Colon (tissue), 2 donors: ENCODE results near the gene CHRNA9.

Source experiments
- FAIRE-seq: peaks from 2 replicates; lab custom pipeline; 2012; peaks lifted over from hg19 to GRCh38; lab: Jason Lieb, UNC
- donor health status: control.
- donor health status: control.

Gene CHRNA9

DNA sequence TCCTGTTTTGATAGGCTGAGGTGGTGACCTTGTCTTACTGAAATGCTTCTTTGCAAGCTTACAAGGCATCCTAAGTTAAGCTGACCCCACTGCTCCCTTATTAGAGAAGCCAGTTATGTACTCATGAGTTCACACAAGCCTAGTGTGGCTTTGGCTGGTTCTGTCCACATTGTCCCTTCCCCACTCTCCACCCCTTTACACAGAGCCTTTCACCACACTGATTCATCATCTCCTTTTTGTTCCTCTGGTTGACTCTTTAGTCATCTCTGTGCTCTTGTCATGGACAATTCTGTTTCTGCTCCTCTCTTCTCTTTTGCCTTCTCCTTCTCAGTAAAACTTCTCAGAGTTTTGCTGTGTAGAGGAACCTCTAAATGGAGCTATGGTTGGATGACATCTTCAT is 4.9 kb downstream of the CHRNA9 start:
- no peak for FAIRE-seq

DNA sequence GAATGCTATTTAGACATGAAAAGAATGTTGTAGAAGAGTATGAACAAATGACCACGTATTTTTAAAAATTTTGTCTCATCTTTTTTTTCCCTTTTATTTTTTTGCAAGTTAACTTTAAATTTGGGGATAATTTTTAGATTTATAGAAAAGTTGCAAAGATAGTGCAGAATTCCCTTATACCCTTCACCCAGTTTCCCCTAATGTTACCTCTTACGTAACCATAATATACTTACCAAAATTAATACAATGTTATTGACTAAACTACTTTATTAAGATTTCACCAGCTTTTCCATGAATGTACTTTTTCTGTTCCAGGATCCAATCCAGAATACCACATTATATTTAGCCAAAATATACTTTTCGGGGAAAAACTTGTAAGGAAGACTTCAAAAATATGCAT is 12.3 kb downstream of the CHRNA9 start:
- FAIRE-seq, result no peak

DNA sequence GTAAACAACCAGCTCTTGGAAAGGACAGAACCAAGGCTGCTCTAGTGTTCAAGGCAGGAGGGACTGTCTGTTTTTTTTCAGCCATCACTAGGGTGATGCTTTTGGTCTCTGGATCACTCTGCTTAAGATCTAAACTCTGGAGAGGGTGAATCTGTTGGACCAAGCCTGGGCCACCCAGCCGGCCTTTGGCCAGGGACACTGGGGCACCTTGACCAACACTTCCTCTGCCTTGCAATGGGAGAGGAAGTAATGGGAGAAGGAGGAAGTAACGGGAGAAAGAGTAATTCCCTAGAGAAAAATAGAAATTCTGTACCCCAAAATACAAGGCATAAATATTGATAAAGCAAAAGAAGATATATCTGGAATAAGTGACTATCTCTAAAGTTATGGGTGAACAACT is 12.9 kb downstream of the CHRNA9 start:
- FAIRE-seq, result no peak

DNA sequence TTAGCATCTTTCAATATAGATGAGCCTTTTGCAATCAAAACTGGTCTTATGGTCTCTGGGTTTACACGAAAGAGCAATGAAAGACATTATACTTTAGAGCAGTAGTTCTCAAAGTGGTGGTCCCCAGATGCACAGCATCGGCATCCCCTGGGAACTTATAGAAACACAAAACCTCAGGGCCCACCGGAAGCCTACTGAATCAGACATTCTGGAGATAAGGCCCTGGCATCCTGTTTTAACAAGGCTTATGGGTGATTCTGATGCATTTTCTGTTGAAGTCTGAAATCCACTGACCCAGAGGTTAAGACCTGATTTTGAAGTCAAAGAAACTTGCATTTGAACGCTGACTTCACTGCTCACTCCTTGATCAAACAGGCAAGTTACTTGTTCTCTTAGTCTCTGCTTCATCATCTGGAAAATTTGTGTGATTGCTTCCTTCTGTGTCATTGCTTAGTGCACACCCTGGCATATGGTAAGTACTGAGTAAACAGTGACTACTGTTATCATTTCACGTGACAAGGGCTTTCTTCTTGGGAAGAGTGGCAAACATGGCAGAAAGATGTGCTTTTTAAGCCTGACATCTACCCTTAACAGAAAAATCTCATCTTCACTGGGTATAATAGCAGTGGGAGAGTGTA is 14.5 kb downstream of the CHRNA9 start:
- FAIRE-seq, result no peak

DNA sequence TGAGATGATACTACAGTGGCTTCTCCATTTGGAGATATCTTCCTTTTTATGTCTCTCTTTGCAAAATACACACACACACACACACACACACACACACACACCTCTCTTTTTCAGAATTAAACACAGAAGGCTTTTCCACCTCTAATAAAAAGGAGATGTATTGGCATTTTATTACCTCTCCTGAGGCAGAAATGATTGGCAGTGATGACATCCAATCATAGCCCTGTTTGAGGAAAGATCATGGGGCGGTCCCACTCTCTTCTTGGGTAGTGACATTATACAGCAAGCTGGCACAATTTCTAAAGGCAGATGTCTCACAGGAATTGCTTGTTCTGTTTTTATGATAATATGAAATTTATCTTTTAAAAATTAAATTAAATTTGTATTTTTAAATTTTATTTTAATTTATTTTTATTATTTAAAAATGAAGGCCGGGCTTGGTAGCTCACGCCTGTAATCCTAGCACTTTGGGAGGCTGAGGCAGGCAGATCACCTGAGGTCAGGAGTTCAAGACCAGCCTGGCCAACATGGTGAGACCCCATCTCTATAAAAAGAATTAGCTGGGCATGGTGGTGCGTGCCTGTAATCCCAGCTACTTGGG is 15.6 kb downstream of the CHRNA9 start:
- FAIRE-seq, result no peak

DNA sequence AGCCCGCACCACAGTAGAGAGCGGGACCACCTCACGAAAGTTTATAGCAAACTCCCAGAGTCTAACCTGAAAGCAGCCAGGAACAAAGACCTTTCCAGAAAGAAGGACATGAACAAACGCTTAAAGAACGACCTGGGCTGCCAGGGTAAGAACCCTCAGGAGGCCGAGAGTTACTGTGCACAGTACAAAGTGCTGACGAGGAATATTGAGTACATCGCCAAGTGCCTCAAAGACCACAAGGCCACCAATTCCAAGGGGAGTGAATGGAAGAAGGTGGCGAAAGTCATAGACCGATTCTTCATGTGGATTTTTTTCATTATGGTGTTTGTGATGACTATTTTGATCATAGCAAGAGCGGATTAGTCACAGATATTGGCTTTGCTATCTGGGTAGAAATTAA is 19.0 kb downstream of the CHRNA9 start:
- no peak for FAIRE-seq

DNA sequence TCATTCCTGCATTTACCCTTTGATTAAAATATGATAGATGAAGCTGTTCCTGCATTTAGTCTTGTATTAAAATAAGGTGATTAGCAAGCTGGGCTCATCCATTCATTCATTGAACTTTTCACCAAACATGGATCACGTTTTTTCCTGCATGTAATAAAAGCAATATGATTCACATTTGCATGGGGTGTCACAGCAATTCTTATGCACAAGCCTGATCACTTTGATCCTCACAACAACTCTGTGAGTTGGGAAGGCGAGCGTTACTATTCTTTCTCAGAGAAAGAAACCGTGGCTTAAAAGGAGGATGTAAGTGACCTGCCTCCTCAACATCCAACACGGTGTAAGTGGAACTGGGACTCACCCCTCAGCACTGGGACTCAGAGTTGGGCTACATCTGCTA is 20.0 kb downstream of the CHRNA9 start:
- FAIRE-seq, result no peak

DNA sequence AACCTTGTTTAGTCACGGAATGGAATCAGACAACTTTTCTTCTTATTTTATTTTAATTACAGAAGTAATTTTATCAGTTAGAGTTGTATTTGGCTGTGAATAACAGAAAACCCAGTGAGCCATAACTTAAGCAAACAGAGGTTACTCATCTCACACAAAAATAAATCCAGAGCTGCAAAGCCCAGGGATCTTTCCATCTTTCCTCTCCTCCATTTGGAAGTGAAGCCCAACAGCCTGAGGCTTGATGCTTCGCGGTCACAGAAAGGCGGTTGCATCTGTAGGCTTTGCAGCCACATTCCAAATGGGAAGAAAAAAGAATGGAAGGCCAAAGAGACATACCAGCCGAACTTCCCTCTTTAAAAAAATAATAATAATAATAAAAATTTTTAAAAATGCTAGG is 22.6 kb downstream of the CHRNA9 start:
- FAIRE-seq, result no peak

DNA sequence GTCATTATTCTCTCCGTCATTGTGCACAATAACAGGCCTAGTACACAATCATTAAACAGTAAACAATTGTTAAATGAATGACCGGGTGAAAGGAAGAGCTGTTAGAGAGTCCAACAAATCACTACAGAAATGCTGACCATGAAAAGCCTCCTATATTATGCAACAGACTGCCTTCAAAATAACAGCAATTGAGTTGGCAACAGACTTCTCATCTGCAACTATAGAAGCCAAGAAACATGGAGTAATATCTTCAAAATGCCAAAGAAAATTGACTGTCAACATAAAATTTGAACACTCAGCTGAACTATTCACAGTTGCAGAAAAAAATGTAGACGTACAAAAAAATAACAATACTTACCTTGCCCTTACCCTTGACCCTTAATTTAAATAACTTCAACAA is 26.2 kb downstream of the CHRNA9 start:
- FAIRE-seq, result no peak

DNA sequence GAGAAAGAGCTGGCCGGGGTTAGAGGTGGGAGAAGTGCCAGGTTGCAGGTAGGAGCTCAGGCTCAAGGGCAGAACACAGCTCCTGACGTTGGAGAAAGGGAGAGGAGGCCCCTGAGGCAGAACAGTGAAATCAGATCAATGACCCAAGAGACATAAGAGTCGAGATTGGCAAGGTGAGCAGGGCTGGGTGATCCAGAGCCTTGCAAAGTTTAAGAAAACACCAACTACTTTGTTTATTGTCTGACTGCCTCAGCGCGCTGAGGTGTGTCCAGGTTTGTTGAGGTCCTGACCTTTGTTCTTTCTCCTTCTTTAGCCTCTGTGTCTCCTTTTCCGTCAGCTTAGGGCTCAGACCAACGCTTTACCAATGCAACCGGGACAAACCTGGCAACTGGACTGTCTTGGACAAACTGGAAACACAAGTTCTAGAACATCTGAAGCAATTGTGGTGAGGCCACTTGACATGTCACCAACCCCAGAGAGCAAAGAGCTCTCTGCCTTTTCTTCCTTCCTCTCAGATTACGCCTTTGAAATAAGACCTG is 28.3 kb downstream of the CHRNA9 start:
- FAIRE-seq, result no peak

DNA sequence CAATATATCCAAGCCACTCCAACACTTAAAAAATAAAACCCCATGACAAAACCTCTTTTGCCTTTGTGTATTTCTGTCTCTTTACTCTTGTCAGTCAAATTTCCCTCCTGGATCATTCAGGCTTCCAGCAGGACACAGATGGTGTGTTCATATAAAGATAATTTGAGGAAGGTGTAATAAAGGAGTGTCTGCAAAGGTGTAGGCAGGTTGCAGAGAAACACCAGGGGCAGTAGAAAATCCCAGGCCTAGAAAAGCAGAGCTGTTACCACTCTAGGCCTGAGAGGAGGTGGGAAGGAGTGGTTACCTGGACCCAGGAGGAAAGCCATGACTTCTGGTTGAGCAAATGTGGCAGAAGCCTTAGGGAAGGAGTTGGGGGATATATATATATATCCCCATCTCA is 28.8 kb downstream of the CHRNA9 start:
- no peak for FAIRE-seq

DNA sequence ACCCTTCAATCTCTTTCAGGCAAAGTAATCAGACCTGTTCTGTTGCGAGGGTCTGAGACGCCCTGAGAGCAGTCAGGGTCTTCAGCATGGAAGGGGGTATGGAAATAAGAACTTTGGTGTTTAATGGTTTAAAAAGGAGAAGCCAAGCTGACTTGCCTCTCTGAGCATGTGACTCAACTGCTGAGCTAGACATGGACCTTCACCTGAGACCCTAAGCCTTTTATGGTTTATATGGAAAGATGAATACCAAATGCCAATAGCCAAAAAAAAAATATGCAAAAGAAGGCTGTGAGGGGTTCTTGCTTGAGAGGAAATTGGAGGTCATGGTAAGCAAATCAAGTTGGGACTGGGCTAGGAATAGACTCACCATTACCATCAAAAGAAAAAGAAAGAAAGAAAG is 30.6 kb downstream of the CHRNA9 start:
- no peak for FAIRE-seq

DNA sequence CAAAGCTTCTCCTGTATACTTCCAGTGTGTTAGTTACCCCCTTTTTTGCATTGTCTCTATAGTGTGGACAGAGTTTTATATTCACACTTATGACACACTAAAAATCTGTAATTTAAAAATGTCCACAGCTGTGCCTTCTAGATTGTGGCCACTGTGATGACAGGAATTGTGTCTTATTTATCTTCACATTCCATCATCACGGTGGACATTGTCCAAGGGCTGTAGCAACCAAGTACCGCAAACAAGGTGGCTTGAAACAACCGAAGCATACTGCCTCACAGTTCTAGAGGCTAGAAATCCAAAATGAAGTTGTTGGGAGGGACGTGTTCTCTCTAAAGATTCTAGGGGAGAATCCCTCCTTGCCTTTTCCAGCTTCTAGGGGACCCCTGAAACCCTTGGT is 32.3 kb downstream of the CHRNA9 start:
- FAIRE-seq, result no peak

DNA sequence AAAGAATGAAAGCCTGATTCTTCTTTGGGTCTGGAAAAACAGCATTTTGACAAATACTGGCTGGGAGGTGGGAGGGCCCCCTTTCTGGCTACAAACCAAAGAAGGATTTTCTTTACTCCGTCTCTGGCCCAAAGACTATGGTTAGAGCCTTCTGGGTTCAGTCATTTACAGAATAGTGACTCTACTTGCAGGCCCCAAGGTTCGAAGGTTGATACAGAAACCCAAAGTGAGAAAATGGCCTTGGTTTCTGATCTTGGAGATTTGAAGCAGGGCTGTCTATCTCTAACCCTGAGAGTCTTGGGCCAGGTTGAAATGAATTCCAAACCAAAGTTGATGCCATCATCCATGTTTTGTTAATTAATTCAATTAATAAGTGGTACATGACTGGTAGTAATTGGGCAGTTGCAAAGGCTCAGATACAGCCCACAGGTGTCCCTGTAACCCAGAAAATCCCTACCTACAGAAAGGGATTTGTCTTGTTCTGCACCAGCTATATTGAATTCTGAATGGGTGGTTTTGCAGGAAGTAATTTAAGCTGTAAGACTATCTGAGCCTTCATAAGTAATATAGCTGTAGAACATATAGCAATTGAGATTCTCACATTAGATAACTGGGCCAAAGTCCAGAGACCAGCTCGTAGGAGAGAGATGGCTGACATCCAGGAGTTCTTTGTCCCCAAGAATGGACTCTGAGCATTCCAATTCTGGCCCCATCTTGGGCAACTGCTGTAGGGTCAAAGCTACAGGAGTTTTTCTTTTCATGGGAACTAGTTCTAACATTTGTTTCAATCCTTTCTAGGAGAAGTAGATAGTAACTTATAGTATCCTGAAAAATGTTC is 34.5 kb downstream of the CHRNA9 start:
- FAIRE-seq, result peak; percentile 70

DNA sequence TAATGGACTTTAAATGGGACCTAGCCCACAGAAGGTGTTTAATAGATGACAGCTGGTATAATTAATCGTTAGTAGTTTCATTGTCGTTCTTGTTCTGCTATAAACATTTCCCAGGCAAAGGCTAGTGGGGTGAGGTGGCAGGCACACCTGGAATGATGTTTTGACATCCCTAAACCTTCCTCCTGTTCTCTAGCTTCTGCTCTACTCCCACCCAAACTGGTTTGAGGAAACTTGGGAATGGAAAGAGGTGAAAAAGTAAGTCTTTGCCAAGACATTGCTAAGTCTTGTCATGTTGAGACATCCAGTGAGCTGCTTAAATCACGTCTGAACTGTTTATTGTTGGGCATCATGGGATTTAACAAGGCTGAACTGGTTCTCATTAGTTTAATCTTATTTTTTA is 37.5 kb downstream of the CHRNA9 start:
- FAIRE-seq, result no peak

DNA sequence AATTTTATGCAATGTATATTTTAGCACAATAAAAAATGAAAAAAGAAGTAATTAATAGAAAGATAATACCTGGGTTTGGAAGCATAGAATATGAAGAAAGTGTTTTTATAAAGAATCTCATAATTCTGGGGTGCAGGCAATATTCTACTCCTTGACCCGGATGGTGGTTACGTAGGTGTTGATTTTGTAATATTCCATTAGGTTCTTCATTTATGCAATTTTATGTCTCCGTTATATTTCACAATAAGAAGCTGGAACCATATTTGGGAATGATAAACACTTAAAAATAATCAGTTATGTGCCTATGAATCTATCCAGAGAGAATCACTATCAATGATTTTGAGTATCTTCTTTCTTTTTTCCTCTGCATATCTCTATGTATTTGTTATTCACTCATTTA is 38.5 kb downstream of the CHRNA9 start:
- FAIRE-seq, result no peak

DNA sequence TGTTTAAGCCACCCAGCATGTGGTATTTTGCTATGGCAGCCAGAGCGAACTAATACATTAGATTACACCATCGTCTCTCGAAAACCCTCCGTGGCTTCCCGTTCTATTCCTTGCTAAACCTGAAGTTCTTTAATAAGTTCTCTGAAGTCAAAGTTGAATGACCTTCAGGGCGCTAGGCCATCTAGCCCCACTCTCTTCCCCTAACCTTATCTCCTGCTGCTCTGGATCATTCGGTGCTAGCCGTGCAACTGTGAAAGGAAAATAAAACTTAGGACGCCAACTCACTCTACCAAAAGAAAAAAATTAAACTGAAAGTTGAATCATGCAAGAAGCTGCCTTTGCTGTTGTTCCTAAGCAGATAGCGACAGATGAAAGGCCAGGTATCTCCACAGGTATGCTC is 40.0 kb downstream of the CHRNA9 start:
- no peak for FAIRE-seq

DNA sequence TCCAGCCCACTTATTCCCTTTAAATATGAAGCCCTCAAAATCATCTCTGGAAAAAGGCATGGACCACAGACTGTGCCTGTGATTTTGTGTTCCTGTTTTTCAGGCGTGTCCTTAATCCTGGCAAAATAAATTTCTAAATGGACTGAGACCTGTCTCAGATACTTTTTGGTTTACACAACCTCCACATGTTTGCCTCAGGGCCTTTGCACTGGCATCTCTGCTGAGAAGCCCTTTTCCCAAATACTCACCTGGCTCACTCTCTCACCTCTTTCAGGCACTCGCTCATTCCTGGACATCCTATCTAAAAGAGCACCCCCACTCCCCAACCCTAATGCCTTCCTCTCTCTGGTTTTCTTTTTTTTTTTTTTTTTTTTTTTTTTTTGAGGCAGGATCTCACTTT is 40.5 kb downstream of the CHRNA9 start:
- FAIRE-seq, result no peak

DNA sequence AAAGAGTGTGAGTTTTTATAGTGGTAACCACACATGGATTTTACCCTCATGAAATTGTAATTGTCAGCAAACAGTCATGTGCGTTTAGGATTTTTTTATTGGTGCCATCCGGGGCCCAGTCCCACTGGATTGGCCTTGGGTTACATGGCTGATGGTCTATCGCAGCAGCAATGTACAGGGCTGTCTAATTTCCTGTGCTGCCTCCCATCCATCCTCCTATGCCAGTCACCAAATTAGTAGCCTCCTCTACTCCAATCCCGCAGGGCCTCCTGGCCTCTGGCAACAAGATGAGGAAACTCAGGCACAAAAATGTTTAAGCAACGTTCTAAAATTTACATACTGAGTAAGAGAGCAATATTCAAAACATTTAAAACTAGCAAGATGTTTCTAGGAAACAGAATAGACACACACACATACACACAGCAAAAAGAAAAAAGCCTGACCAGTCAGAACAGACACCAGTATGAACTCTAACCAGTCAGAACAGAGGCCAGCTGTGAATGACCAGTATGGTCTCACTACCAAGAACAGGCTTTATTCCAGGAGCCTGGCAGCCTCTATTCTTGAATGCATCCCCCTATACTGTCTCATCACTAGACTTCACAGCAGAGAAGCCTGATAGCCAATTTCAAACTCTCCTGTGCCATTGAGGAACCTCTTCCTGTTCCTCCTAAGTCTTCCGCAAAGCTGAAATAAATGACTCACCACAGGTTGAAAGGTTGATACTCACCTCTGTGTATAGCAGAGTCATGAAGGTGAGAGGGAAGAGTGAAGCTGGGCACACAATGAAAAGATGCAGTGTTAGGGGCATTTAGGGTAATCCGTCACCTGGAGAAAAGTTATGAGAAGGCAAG is 42.6 kb downstream of the CHRNA9 start:
- no peak for FAIRE-seq

DNA sequence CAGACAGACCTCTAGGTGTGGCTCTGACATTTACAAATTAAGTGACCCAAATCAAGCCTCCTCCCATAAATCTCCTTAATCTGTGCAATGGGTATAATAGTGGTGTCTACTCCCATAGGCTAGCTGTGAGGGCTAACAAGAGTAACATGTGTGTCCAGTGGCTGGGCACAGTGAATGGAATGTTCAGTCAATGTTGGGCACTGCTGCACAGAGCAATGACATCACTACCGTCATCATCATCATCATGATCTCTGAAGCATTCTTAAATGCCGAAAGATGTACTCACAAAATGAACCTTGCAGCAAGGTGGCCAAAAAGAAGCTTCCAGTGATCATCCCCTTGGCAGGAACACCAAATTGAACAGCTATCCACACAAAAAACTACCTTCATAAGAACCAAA is 43.5 kb downstream of the CHRNA9 start:
- FAIRE-seq, result no peak

DNA sequence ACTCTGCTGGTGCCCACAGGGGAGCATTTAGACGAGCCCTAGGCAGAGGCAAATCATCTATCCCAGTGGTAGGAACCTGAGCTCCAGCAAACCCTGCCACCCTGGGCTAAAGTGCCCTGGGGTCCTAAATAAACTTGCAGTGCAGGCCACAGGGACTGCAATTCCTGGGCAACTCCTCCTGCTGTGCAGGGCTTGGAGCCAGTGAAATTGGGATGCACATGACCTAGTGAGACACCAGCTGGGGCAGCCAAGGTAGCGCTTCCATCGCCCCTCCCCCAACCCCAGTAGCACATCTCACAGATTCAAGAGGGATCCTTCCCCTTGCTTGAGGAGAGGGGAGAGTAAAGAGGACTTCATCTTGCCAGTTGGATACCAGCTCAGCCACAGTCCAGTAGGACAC is 44.1 kb downstream of the CHRNA9 start:
- FAIRE-seq, result no peak

DNA sequence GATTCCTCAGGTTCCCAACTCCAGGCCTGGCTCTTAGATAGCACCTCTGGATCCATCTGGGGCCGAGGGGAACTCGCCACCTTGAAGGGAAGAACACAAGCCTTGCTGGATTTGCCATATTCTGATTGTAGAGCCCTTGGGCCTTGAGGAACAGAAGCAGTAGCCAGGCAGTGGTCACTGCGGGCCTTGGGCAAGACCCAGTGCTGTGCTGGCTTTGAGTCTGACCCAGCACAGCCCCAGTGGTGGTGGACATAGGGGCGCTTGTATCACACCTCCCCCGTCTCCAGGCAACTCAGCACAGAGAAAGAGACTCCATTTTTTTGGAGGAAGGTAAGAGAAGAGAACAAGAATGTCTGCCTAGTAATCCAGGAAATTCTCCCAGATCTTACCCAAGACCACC is 45.5 kb downstream of the CHRNA9 start:
- no peak for FAIRE-seq
